ENCODE results near the gene PDE2A. TPM values are rescaled to one million over a fixed set of nuclear protein-coding genes. Genes with fewer than 3 reads are reported as not detected.

The PDE2A gene
- polyA plus RNA-seq, 3 donors: 0.18 to 1.7 (median 0.53) TPM

GRCh38 chr11:72703267-72704008 is 29.2 kb upstream of the PDE2A start:
- Mint-ChIP-seq H3K27me3 (ENCODE audit: low read depth in 3 of 3) (peaks cover 0 to 2% (median 2%) of the 10 kb centered on the region in 3 donors), H3K36me3 (peaks cover 93 to 100% of the 10 kb centered on the region in 2 donors), H3K4me3 (no peak overlapping the region), H3K9me3 (peaks cover 0 to 2% (median 0%) of the 10 kb centered on the region in 7 donors), H3K27ac (peak overlapping the region in 2 of 7 donors; percentile 57 to 59), H3K4me1 (peaks cover 4% of the 10 kb centered on the region)
- DNase-seq: no peak
- TF ChIP-seq CTCF (IDR thresholded peaks at IDR 0.05): no peak
- peaks cover 100% of the 10 kb centered on the region in 2 donors for H3K36me3 ChIP-seq (replicated peaks in 1 of 2; ENCODE audit: control insufficient read depth in 1 of 2, insufficient read depth in 2 of 2, low read length in 2 of 2)
- WGBS (ENCODE audit: insufficient coverage): 97% methylated on average over 6 of the region's 11 CpGs
- no peaks in the 10 kb centered on the region for H3K9me3 ChIP-seq (replicated peaks in 1 of 2; ENCODE audit: control insufficient read depth in 1 of 2, insufficient read depth in 1 of 2, low read length in 2 of 2)
- no peaks in the 10 kb centered on the region for H3K27me3 ChIP-seq (ENCODE audit: control insufficient read depth in 2 of 2, insufficient read depth in 2 of 2, low read length in 2 of 2)
- H3K4me3 ChIP-seq (replicated peaks in 1 of 3; ENCODE audit: low read depth in 2 of 3, low read length in 3 of 3): no peak overlapping the region
- H3K79me2 ChIP-seq (ENCODE audit: insufficient read depth, low read length): peaks cover 81% of the 10 kb centered on the region
- no peaks in the 10 kb centered on the region for H3K4me1 ChIP-seq (ENCODE audit: control insufficient read depth in 1 of 2, insufficient read depth in 2 of 2, low read length in 2 of 2)
- H3K9ac ChIP-seq (ENCODE audit: insufficient read depth, low read length, poor library complexity, severe bottlenecking): no peak overlapping the region
- peak overlapping the region in 1 of 2 donors; percentile 32 for H3K27ac ChIP-seq (ENCODE audit: low read depth in 1 of 2, low read length in 2 of 2)
- H4K20me1 ChIP-seq (ENCODE audit: insufficient read depth, low read length): peaks cover 100% of the 10 kb centered on the region
- no peak overlapping the region for H2AFZ ChIP-seq (ENCODE audit: insufficient read depth, low read depth, low read length, poor library complexity, severe bottlenecking)
- intact Hi-C loops (cut with micrococcal nuclease): no loop called here
- no peak overlapping the region for H3K4me2 ChIP-seq (replicated peaks; ENCODE audit: extremely low read depth, low read length, poor library complexity, severe bottlenecking)

GRCh38 chr11:72702577-72703241 is 28.5 kb upstream of the PDE2A start:
- no peaks in the 10 kb centered on the region for H3K4me1 ChIP-seq (ENCODE audit: control insufficient read depth in 1 of 2, insufficient read depth in 2 of 2, low read length in 2 of 2)
- H4K20me1 ChIP-seq (ENCODE audit: insufficient read depth, low read length): peaks cover 100% of the 10 kb centered on the region
- no peak overlapping the region for H3K4me2 ChIP-seq (replicated peaks; ENCODE audit: extremely low read depth, low read length, poor library complexity, severe bottlenecking)
- H3K27me3 Mint-ChIP-seq (ENCODE audit: low read depth in 3 of 3): peaks cover 0 to 2% (median 2%) of the 10 kb centered on the region in 3 donors
- H3K27ac ChIP-seq (ENCODE audit: low read depth in 1 of 2, low read length in 2 of 2): peak overlapping the region in 1 of 2 donors; percentile 32
- intact Hi-C loops (cut with micrococcal nuclease): no loop called here
- no peak overlapping the region for H3K4me3 ChIP-seq (replicated peaks in 1 of 3; ENCODE audit: low read depth in 2 of 3, low read length in 3 of 3)
- peaks cover 4% of the 10 kb centered on the region for H3K4me1 Mint-ChIP-seq
- H2AFZ ChIP-seq (ENCODE audit: insufficient read depth, low read depth, low read length, poor library complexity, severe bottlenecking): no peak overlapping the region
- peak overlapping the region in 4 of 7 donors; percentile 50 to 57 (median 50) for H3K27ac Mint-ChIP-seq
- H3K36me3 ChIP-seq (replicated peaks in 1 of 2; ENCODE audit: control insufficient read depth in 1 of 2, insufficient read depth in 2 of 2, low read length in 2 of 2): peaks cover 100% of the 10 kb centered on the region in 2 donors
- H3K9me3 ChIP-seq (replicated peaks in 1 of 2; ENCODE audit: control insufficient read depth in 1 of 2, insufficient read depth in 1 of 2, low read length in 2 of 2): no peaks in the 10 kb centered on the region
- H3K36me3 Mint-ChIP-seq: peaks cover 92 to 100% of the 10 kb centered on the region in 2 donors
- no peak overlapping the region for H3K9ac ChIP-seq (ENCODE audit: insufficient read depth, low read length, poor library complexity, severe bottlenecking)
- H3K79me2 ChIP-seq (ENCODE audit: insufficient read depth, low read length): peaks cover 77% of the 10 kb centered on the region
- DNase-seq: no peak
- H3K4me3 Mint-ChIP-seq: no peak overlapping the region
- H3K27me3 ChIP-seq (ENCODE audit: control insufficient read depth in 2 of 2, insufficient read depth in 2 of 2, low read length in 2 of 2): no peaks in the 10 kb centered on the region
- WGBS (ENCODE audit: insufficient coverage): 92% methylated on average over 15 of the region's 15 CpGs
- H3K9me3 Mint-ChIP-seq: peaks cover 0 to 2% (median 0%) of the 10 kb centered on the region in 7 donors
- no peak for TF ChIP-seq CTCF (IDR thresholded peaks at IDR 0.05)
